Transverse colon (tissue), 3 donors: ENCODE measurements around the gene OR56A1.

Source experiments
- POLR2A ChIP-seq: fragments of 450-650 bp; IDR thresholded peaks from one replicate; pipeline ENCODE4 v1.6.1; 2016; ENCODE audit warnings: antibody characterized with exemption, mild to moderate bottlenecking, moderate library complexity
- TF ChIP-seq, protein P1 (sequence below), 5 experiments: fragments of 200-600 bp in 3 of 5; fragments of 450-650 bp in 2 of 5; sonication (generic) in 3 of 5; IDR thresholded peaks; 1 replicate in 2 of 5; 2 replicates in 3 of 5; pipeline ENCODE4 v1.5.1; 2016 to 2017; ENCODE audit warnings: antibody characterized with exemption in 5 of 5, inconsistent platforms in 3 of 5, mild to moderate bottlenecking in 2 of 5, moderate library complexity in 1 of 5

DNA sequence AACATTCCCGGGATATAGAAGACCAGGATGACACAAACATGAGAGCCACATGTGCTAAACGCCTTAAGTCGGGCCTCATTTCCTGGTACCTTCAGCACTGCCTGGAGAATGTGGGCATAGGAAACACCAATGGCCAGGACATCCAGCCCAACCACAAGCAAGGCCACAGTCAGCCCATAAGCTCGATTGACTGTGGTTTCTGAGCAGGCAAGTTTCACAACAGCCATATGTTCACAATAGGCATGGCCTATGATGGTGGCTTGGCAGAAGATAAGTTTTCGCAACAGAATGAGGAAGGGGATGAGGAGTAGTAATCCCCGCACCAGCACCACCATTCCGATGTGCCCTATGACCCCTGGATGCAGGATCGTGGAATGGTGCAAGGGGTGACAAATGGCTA is 26.9 kb upstream of the OR56A1 start:
- TF ChIP-seq POLR2A: no peak
- TF ChIP-seq, protein P1, sequence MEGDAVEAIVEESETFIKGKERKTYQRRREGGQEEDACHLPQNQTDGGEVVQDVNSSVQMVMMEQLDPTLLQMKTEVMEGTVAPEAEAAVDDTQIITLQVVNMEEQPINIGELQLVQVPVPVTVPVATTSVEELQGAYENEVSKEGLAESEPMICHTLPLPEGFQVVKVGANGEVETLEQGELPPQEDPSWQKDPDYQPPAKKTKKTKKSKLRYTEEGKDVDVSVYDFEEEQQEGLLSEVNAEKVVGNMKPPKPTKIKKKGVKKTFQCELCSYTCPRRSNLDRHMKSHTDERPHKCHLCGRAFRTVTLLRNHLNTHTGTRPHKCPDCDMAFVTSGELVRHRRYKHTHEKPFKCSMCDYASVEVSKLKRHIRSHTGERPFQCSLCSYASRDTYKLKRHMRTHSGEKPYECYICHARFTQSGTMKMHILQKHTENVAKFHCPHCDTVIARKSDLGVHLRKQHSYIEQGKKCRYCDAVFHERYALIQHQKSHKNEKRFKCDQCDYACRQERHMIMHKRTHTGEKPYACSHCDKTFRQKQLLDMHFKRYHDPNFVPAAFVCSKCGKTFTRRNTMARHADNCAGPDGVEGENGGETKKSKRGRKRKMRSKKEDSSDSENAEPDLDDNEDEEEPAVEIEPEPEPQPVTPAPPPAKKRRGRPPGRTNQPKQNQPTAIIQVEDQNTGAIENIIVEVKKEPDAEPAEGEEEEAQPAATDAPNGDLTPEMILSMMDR (IDR thresholded peaks at IDR 0.05): no peak
